Ammon's horn (tissue), 1 donor: ENCODE results near the gene GAS6.
"Not testable (repeated sequence)": the region's sequence is repeated elsewhere in the genome, so short reads cannot be mapped to it uniquely, and the experiment has no call there.

Experiments
- DNase-seq: peaks from one replicate; pipeline ENCODE4 v3.0.0-alpha.2; 2016; ENCODE audit warnings: low spot score

The GAS6 gene

GRCh38 chr13:113789931-113790330 is 73.9 kb downstream of the GAS6 start:
- DNase-seq = not testable (repeated sequence)

GRCh38 chr13:113789167-113789566 is 74.7 kb downstream of the GAS6 start:
- DNase-seq = no peak

- no peak for DNase-seq
Measured at GRCh38 chr13:113788413-113789135, 75.3 kb downstream of the GAS6 start.

GRCh38 chr13:113787694-113788093 is 76.2 kb downstream of the GAS6 start:
- no peak for DNase-seq

- DNase-seq = no peak
Measured at GRCh38 chr13:113786262-113786841, 77.5 kb downstream of the GAS6 start.

GRCh38 chr13:113785051-113786010 is 78.5 kb downstream of the GAS6 start:
- no peak for DNase-seq

- DNase-seq = no peak
Measured at GRCh38 chr13:113784645-113785024, 79.2 kb downstream of the GAS6 start.

- no peak for DNase-seq
Measured at GRCh38 chr13:113783966-113784644, 79.8 kb downstream of the GAS6 start.

- DNase-seq = no peak
Measured at GRCh38 chr13:113783200-113783881, 80.5 kb downstream of the GAS6 start.

- no peak for DNase-seq
Measured at GRCh38 chr13:113782472-113782871, 81.4 kb downstream of the GAS6 start.

- no peak for DNase-seq
Measured at GRCh38 chr13:113781571-113781970, 82.3 kb downstream of the GAS6 start.

GRCh38 chr13:113777311-113778260 is 86.3 kb downstream of the GAS6 start:
- DNase-seq = no peak

GRCh38 chr13:113776231-113777125 is 87.4 kb downstream of the GAS6 start:
- no peak for DNase-seq

- DNase-seq = no peak
Measured at GRCh38 chr13:113775451-113776145, 88.3 kb downstream of the GAS6 start.

- no peak for DNase-seq
Measured at GRCh38 chr13:113774177-113775107, 89.4 kb downstream of the GAS6 start.

- no peak for DNase-seq
Measured at GRCh38 chr13:113771709-113772331, 92.1 kb downstream of the GAS6 start.

GRCh38 chr13:113770937-113771336 is 92.9 kb downstream of the GAS6 start:
- no peak for DNase-seq
